SK-N-SH (cell line): Measurements from ENCODE around the gene IGF2R. TPM values are rescaled to one million over a fixed set of nuclear protein-coding genes. Genes with fewer than 3 reads are reported as not detected.

Source experiments
- CTCF ChIA-PET: fragments of 300-600, 350-600 bp; formaldehyde crosslinking; extraction: SDS; loops from one replicate; lab custom pipeline; 2021; lab: Yijun Ruan, JAX
- POLR2A ChIA-PET: fragments of 350-600 bp; sonication (Branson Sonifier 250); formaldehyde crosslinking; extraction: SDS; loops from one replicate; lab custom pipeline; 2020; ENCODE audit warnings: antibody characterized with exemption, inconsistent platforms; lab: Yijun Ruan, JAX
- DNase-seq: peaks from one replicate; pipeline ENCODE4 v3.0.0; 2012
- H2AFZ ChIP-seq: fragments of 200-600 bp; sonication (generic); 2 replicates; pipeline ENCODE4 v1.8.1; 2016; ENCODE audit warnings: antibody characterized with exemption, mild to moderate bottlenecking, low read depth
- H3F3A ChIP-seq: fragments of 200-600 bp; sonication (generic); replicated peaks from 2 replicates; pipeline ENCODE3; 2016; ENCODE audit warnings: antibody characterized with exemption, mild to moderate bottlenecking; ENCODE audit not compliant: insufficient read depth
- H3K27ac ChIP-seq, 2 experiments: fragments of 200-500 bp in 1 of 2; fragments of 200-600 bp in 1 of 2; sonication (Bioruptor generic) in 1 of 2; sonication (generic), shearing (Covaris generic) in 1 of 2; 2 replicates each; pipeline versions ENCODE4 v1.5.1 to v1.6.1; 2014 to 2016; ENCODE audit warnings: low read depth in 2 of 2, inconsistent platforms in 1 of 2, low read length in 1 of 2, mild to moderate bottlenecking in 1 of 2, mixed read lengths in 1 of 2
- H3K27me3 ChIP-seq: fragments of 200-600 bp; sonication (generic), shearing (Covaris generic); 2 replicates; pipeline ENCODE4 v1.6.1; 2016; ENCODE audit warnings: mixed run types; ENCODE audit not compliant: insufficient read depth
- H3K36me3 ChIP-seq, 2 experiments: fragments of 200-500 bp in 1 of 2; fragments of 200-600 bp in 1 of 2; sonication (Bioruptor generic) in 1 of 2; sonication (generic) in 1 of 2; replicated peaks in 1 of 2; 2 replicates each; pipeline versions ENCODE3 to v1.5.1; 2014 to 2016; ENCODE audit warnings: low read length in 1 of 2, mild to moderate bottlenecking in 1 of 2; ENCODE audit not compliant: insufficient read depth in 2 of 2, control insufficient read depth in 1 of 2
- H3K4me1 ChIP-seq, 2 experiments: fragments of 200-500 bp in 1 of 2; fragments of 200-600 bp in 1 of 2; sonication (Bioruptor generic) in 1 of 2; sonication (generic), shearing (Covaris generic) in 1 of 2; 2 replicates each; pipeline versions ENCODE4 v1.5.1 to v1.6.1; 2014 to 2016; ENCODE audit warnings: low read depth in 1 of 2, low read length in 1 of 2, mixed run types in 1 of 2; ENCODE audit not compliant: insufficient read depth in 2 of 2, control insufficient read depth in 1 of 2
- H3K4me2 ChIP-seq: fragments of 200-600 bp; sonication (generic), shearing (Covaris generic); 2 replicates; pipeline ENCODE4 v1.6.1; 2017; ENCODE audit warnings: mixed run types
- H3K4me3 ChIP-seq, 2 experiments: fragments of 200-500 bp in 1 of 2; fragments of 200-600 bp in 1 of 2; sonication (Bioruptor generic) in 1 of 2; sonication (generic), shearing (Covaris generic) in 1 of 2; 2 replicates each; pipeline versions ENCODE4 v1.5.1 to v1.8.1; 2014 to 2016; ENCODE audit warnings: low read depth in 2 of 2, inconsistent platforms in 1 of 2, low read length in 1 of 2, mild to moderate bottlenecking in 1 of 2, mixed read lengths in 1 of 2, moderate library complexity in 1 of 2
- H3K79me2 ChIP-seq: fragments of 200-600 bp; sonication (generic); 2 replicates; pipeline ENCODE4 v1.8.1; 2017; ENCODE audit warnings: mild to moderate bottlenecking; ENCODE audit not compliant: insufficient read depth
- H3K9ac ChIP-seq: fragments of 200-600 bp; sonication (generic); 2 replicates; pipeline ENCODE4 v1.6.1; 2017; ENCODE audit warnings: mixed run types
- H3K9me2 ChIP-seq: fragments of 200-600 bp; sonication (generic); 2 replicates; pipeline ENCODE4 v1.6.1; 2017; ENCODE audit warnings: mixed run types
- H3K9me3 ChIP-seq: fragments of 200-600 bp; sonication (generic); 2 replicates; pipeline ENCODE4 v1.6.1; 2017; ENCODE audit warnings: mixed run types, mild to moderate bottlenecking, moderate library complexity
- H4K20me1 ChIP-seq: fragments of 200-600 bp; sonication (generic); 2 replicates; pipeline ENCODE4 v1.6.1; 2017; ENCODE audit warnings: mild to moderate bottlenecking, mixed run types; ENCODE audit not compliant: insufficient read depth
- CHD2 ChIP-seq: fragments of 150-350 bp; IDR thresholded peaks from 2 replicates; pipeline ENCODE4 v1.6.1; 2018; ENCODE audit warnings: low read length; ENCODE audit not compliant: partially characterized antibody
- FOXM1 ChIP-seq: IDR thresholded peaks from 2 replicates; pipeline ENCODE4 v1.4.0; 2012; ENCODE audit warnings: low read depth, mild to moderate bottlenecking
- POLR2AphosphoS5 ChIP-seq: IDR thresholded peaks from 2 replicates; pipeline ENCODE4 v1.6.1; 2012; ENCODE audit warnings: low read depth, low read length
- RCOR1 ChIP-seq: fragments of 150-350 bp; IDR thresholded peaks from 2 replicates; pipeline ENCODE4 v1.6.1; 2017; ENCODE audit warnings: antibody characterized with exemption, low read length
- TAF1 ChIP-seq: IDR thresholded peaks from 2 replicates; pipeline ENCODE4 v1.6.1; 2012; ENCODE audit warnings: low read depth, mild to moderate bottlenecking, low read length, moderate library complexity, borderline replicate concordance
- TCF12 ChIP-seq: IDR thresholded peaks from 2 replicates; pipeline ENCODE4 v1.4.0; 2012
- YY1 ChIP-seq: IDR thresholded peaks from 2 replicates; pipeline ENCODE4 v1.4.0; 2012; ENCODE audit warnings: low read depth, mild to moderate bottlenecking
- WGBS: methylation state at CpG from one replicate; pipeline ENCODE4 v1.1.6; 2017; ENCODE audit warnings: low lambda C conversion rate; 5-methylcytosine and 5-hydroxymethylcytosine counted together
- polyA plus RNA-seq, 3 experiments: library from polyadenylated mRNA; depleted of rRNA; stranded (reverse); fragments of >200 nt; gene quantifications; 2 replicates each; pipeline ENCODE4 v1.2.3, GENCODE V29; 2012
- TF ChIP-seq, protein P1 (sequence below): IDR thresholded peaks from 2 replicates; pipeline ENCODE4 v1.4.0; 2012; ENCODE audit warnings: low read depth, borderline replicate concordance
- TF ChIP-seq, protein P2 (sequence below): IDR thresholded peaks from 2 replicates; pipeline ENCODE4 v1.4.0; 2012; ENCODE audit warnings: low read depth
- TF ChIP-seq, protein P3 (sequence below): IDR thresholded peaks from 2 replicates; pipeline ENCODE4; 2012
- TF ChIP-seq, protein P4 (sequence below): fragments of 150-350 bp; IDR thresholded peaks from 2 replicates; pipeline ENCODE4 v1.6.1; 2017; ENCODE audit warnings: antibody characterized with exemption, low read length, low read depth, borderline replicate concordance

Gene IGF2R
- polyA plus RNA-seq, 1 of the 3 experiments (the other 2 are of a cell fraction) = 45.0 TPM

DNA sequence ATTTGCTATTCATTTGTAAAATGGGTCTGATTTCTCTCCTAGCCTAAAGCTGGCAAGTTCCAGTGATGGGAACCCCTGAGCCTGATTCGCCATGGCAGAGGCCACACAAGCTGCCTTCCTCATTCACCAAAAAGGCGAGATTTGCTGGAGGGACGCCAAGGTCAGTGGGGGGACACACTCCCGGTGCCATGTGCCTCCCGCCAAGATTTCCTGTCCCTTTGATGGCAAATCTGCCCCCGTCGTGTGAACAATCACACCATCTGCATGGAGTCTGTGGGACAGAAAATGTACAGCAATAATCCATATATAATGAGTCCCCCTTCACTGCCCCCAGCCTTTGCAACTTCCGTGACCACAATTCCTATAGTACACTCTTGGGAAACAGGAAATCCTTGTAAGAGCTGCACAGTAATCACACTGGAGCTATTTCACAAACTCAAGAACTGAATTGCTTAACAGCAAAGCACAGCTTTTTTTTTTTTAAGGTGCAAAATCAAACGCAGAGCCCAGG lies 15.7 kb upstream of the IGF2R start:
- Histone ChIP-seq H3K9me3 (no peaks in the 10 kb centered on the region), H3K9ac (no peak overlapping the region), H3K9me2 (no peaks in the 10 kb centered on the region), H2AFZ (no peak overlapping the region), H3K27ac (no peak overlapping the region), H4K20me1 (no peaks in the 10 kb centered on the region), H3K27me3 (peaks cover 4% of the 10 kb centered on the region; the same call in 1 of the 2 replicates), H3K4me2 (no peak overlapping the region), H3K4me3 (no peak overlapping the region), H3K4me1 (no peaks in the 10 kb centered on the region; a peak in 2 of 4 replicates), H3F3A (no peaks in the 10 kb centered on the region), H3K36me3 (no peaks in the 10 kb centered on the region), H3K79me2 (no peaks in the 10 kb centered on the region)
- ChIA-PET POLR2A (interaction anchor here (0.6 kb wide), 1 partner anchor 138 kb away, joined by 3 read pairs; no protein-coding TSS in a partner anchor), CTCF (no interaction called here)
- TF ChIP-seq, protein P1, sequence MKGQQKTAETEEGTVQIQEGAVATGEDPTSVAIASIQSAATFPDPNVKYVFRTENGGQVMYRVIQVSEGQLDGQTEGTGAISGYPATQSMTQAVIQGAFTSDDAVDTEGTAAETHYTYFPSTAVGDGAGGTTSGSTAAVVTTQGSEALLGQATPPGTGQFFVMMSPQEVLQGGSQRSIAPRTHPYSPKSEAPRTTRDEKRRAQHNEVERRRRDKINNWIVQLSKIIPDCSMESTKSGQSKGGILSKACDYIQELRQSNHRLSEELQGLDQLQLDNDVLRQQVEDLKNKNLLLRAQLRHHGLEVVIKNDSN = no peak
- TF ChIP-seq FOXM1 (no peak), TAF1 (no peak)
- WGBS = 58% methylated on average over 6 of the region's 9 CpGs
- DNase-seq = no peak

DNA sequence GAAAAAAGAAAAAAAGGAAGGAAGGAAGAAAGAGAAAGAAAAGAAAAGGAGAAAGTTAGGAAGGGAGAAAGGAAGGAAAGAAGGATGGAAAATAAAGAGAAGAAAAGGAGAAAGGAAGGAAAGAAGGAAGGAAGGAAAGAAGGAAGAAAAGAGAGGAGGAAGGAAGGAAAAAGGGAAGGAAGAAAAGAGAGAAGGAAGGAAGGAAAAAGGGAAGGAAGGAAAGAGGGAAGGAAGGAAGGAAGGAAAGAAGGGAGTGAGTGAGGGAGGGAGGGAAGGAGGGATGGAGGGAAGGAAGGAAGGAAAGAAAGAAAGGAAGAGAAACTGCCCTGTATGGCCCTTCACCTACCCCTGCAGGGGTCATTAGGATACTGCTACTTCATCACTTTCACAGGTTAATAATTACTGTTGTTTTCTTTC lies 12.9 kb upstream of the IGF2R start:
- Histone ChIP-seq H3K9me2 (no peaks in the 10 kb centered on the region), H3K9ac (no peak overlapping the region), H3F3A (no peaks in the 10 kb centered on the region), H3K27ac (no peak overlapping the region), H3K4me2 (no peak overlapping the region), H3K9me3 (no peaks in the 10 kb centered on the region), H3K27me3 (peaks cover 4% of the 10 kb centered on the region; the same call in 1 of the 2 replicates), H3K36me3 (no peaks in the 10 kb centered on the region), H4K20me1 (no peaks in the 10 kb centered on the region), H3K79me2 (no peaks in the 10 kb centered on the region), H2AFZ (no peak overlapping the region), H3K4me3 (no peak overlapping the region), H3K4me1 (no peaks in the 10 kb centered on the region; a peak in 2 of 4 replicates)
- CTCF ChIA-PET = interaction anchor here (1.2 kb wide), 1 partner anchor 132 kb away, joined by 3 read pairs; no protein-coding TSS in a partner anchor
- no peak for DNase-seq
- no peak for TF ChIP-seq TAF1
- TF ChIP-seq, protein P2, sequence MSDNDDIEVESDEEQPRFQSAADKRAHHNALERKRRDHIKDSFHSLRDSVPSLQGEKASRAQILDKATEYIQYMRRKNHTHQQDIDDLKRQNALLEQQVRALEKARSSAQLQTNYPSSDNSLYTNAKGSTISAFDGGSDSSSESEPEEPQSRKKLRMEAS = no peak
- TF ChIP-seq, protein P3, sequence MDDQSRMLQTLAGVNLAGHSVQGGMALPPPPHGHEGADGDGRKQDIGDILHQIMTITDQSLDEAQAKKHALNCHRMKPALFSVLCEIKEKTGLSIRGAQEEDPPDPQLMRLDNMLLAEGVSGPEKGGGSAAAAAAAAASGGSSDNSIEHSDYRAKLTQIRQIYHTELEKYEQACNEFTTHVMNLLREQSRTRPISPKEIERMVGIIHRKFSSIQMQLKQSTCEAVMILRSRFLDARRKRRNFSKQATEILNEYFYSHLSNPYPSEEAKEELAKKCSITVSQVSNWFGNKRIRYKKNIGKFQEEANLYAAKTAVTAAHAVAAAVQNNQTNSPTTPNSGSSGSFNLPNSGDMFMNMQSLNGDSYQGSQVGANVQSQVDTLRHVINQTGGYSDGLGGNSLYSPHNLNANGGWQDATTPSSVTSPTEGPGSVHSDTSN = no peak
- TF ChIP-seq YY1 = no peak
- POLR2A ChIA-PET = no interaction called here

DNA sequence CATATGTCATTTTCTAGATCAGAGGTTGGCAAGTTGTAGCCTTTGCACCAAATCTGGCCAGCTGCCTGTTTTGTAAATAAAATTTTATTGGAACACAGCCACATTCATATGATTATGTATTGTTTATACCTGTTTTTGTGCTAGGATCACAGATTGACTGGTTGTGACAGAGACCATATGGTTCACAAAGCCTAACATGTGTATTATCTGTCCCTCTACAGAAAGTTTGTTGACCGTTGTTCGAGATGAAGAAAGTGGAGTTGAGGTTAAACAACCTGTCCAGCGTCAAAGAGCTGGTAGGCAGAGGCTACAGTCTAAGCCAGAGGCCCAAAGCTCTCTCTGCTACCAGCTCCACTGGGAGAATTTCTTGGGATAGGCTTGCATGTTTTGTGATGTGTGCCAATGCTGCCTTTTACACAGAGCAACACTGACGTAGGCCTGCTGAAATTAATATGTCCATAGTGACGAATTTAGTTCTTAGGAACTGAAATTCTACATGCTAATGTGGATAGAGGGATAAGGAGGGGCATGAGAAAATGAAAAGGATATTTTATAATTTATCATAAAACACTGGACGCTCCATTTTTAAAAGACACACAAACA lies 11.7 kb upstream of the IGF2R start:
- Histone ChIP-seq H3K4me3 (no peak overlapping the region), H4K20me1 (no peaks in the 10 kb centered on the region), H3K27me3 (peaks cover 4% of the 10 kb centered on the region; the same call in 1 of the 2 replicates), H3K27ac (no peak overlapping the region), H3K36me3 (no peaks in the 10 kb centered on the region), H3K9me2 (no peaks in the 10 kb centered on the region), H3K79me2 (no peaks in the 10 kb centered on the region), H2AFZ (no peak overlapping the region), H3F3A (no peaks in the 10 kb centered on the region), H3K9ac (no peak overlapping the region), H3K9me3 (no peaks in the 10 kb centered on the region), H3K4me2 (no peak overlapping the region), H3K4me1 (no peaks in the 10 kb centered on the region; a peak in 2 of 4 replicates)
- ChIA-PET POLR2A (no interaction called here), CTCF (interaction anchor here (1.2 to 1.3 kb wide), 2 partner anchors 94 to 131 kb away, joined by 3 to 5 read pairs; no protein-coding TSS in a partner anchor)
- TF ChIP-seq TCF12 (no peak), CHD2 (no peak), POLR2AphosphoS5 (no peak), RCOR1 (no peak), TAF1 (no peak)
- TF ChIP-seq, protein P1 = no peak
- TF ChIP-seq, protein P4, sequence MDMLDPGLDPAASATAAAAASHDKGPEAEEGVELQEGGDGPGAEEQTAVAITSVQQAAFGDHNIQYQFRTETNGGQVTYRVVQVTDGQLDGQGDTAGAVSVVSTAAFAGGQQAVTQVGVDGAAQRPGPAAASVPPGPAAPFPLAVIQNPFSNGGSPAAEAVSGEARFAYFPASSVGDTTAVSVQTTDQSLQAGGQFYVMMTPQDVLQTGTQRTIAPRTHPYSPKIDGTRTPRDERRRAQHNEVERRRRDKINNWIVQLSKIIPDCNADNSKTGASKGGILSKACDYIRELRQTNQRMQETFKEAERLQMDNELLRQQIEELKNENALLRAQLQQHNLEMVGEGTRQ = no peak
- TF ChIP-seq, protein P3 = no peak
- no peak for DNase-seq
- 49% methylated on average over 6 of the region's 6 CpGs for WGBS
